Transverse colon (tissue), 4 donors: ENCODE data around the gene DDX10. TPM values are rescaled to one million over a fixed set of nuclear protein-coding genes. Genes with fewer than 3 reads are reported as not detected.

Source experiments
- DNase-seq: peaks from one replicate; pipeline ENCODE4 v3.0.0-alpha.2; 2019
- H3K27ac ChIP-seq, 4 donors: fragments of 200-600 bp; sonication (generic); 2 replicates each; pipeline ENCODE4 v1.5.1; 2016 to 2018; ENCODE audit warnings: inconsistent platforms in 4 of 4
- H3K27me3 ChIP-seq: fragments of 200-600 bp; sonication (generic); 2 replicates; pipeline ENCODE4 v1.5.1; 2017; ENCODE audit warnings: inconsistent platforms
- H3K36me3 ChIP-seq, 4 donors: fragments of 200-600 bp; sonication (generic); 2 replicates each; pipeline ENCODE4 v1.5.1; 2017 to 2019; ENCODE audit warnings: inconsistent platforms in 4 of 4
- H3K4me1 ChIP-seq, 4 donors: fragments of 200-600 bp; sonication (generic); 2 replicates each; pipeline ENCODE4 v1.5.1; 2017 to 2020; ENCODE audit warnings: inconsistent platforms in 4 of 4
- H3K4me3 ChIP-seq, 4 donors: fragments of 200-600 bp; sonication (generic); 1 replicate in 1 of 4; 2 replicates in 3 of 4; pipeline versions ENCODE4 v1.5.1 to v1.6.1; 2017 to 2019; ENCODE audit warnings: inconsistent platforms in 4 of 4
- H3K9me3 ChIP-seq, 2 donors: fragments of 200-600 bp; sonication (generic); 2 replicates each; pipeline ENCODE4 v1.5.1; 2017 to 2019; ENCODE audit warnings: inconsistent platforms in 2 of 2
- CTCF ChIP-seq, 5 experiments: fragments of 200-600 bp in 3 of 5; fragments of 450-650 bp in 2 of 5; sonication (generic) in 3 of 5; IDR thresholded peaks; 1 replicate in 2 of 5; 2 replicates in 3 of 5; pipeline ENCODE4 v1.5.1; 2016 to 2017; ENCODE audit warnings: antibody characterized with exemption in 5 of 5, inconsistent platforms in 3 of 5, mild to moderate bottlenecking in 2 of 5, moderate library complexity in 1 of 5
- EP300 ChIP-seq: sonication (generic); formaldehyde crosslinking; IDR thresholded peaks from one replicate; pipeline ENCODE4 v1.6.1; 2017; ENCODE audit warnings: antibody characterized with exemption, low read depth
- POLR2A ChIP-seq: fragments of 450-650 bp; IDR thresholded peaks from one replicate; pipeline ENCODE4 v1.6.1; 2016; ENCODE audit warnings: antibody characterized with exemption, mild to moderate bottlenecking, moderate library complexity
- POLR2AphosphoS5 ChIP-seq, 3 donors: sonication (generic); formaldehyde crosslinking; IDR thresholded peaks; one replicate each; pipeline ENCODE4 v1.6.1; 2016; ENCODE audit warnings: antibody characterized with exemption in 3 of 3
- WGBS, 2 donors: methylation state at CpG; one replicate each; pipeline ENCODE4 v1.1.5; 2018; ENCODE audit warnings: low coverage in 1 of 2; 5-methylcytosine and 5-hydroxymethylcytosine counted together
- in situ Hi-C, 4 donors: fragments of 200-750 bp; cut with MboI; loops; one replicate each; pipeline versions ENCODE4 v1.15.0 to v1.15.1; 2017; ENCODE audit warnings: low sequenced_read_pairs in 3 of 4, low pct_ligation_motif_present in 1 of 4, low pct_unique_long_range_greater_than_20kb in 1 of 4
- intact Hi-C: fragments of 100-400 bp; cut with DNase I; formaldehyde crosslinking; loops from one replicate; pipeline ENCODE4 v1.15.1; 2023; ENCODE audit warnings: low total_unique reads
- total RNA-seq, 4 donors: library from RNA; depleted of rRNA; stranded (reverse); fragments of >200 nt; gene quantifications; one replicate each; pipeline ENCODE4 v1.1.0, GENCODE V29; 2016

The DDX10 gene
- total RNA-seq, 4 donors from 2014 or later, result 7.6 to 38.2 (median 12.6) TPM

- H3K27ac ChIP-seq, result no peak overlapping the region
- DNase-seq, result no peak
- WGBS, 2 donors, result 69 to 89% methylated on average over 2 of the region's 2 CpGs
- H3K36me3 ChIP-seq, result no peaks in the 10 kb centered on the region
- intact Hi-C loops, result no loop called here
- TF ChIP-seq POLR2AphosphoS5 (IDR thresholded peaks at IDR 0.05), result no peak
- no peak for TF ChIP-seq CTCF (IDR thresholded peaks at IDR 0.05)
- no peak for TF ChIP-seq POLR2A
- TF ChIP-seq EP300, result no peak
- H3K4me1 ChIP-seq, result no peaks in the 10 kb centered on the region
- H3K27me3 ChIP-seq, result no peaks in the 10 kb centered on the region
- H3K9me3 ChIP-seq, result no peaks in the 10 kb centered on the region
- in situ Hi-C loops, result no loop called here
- H3K4me3 ChIP-seq, result no peak overlapping the region
Measured at GRCh38 chr11:108877178-108877577, 212.3 kb downstream of the DDX10 start.

- TF ChIP-seq POLR2A, result no peak
- TF ChIP-seq EP300, result no peak
- no peak for TF ChIP-seq CTCF (IDR thresholded peaks at IDR 0.05)
- TF ChIP-seq POLR2AphosphoS5 (IDR thresholded peaks at IDR 0.05), result no peak
- in situ Hi-C loops (no loop called here), intact Hi-C loops (no loop called here)
- H3K27me3 ChIP-seq, result no peaks in the 10 kb centered on the region
- H3K27ac ChIP-seq, result no peak overlapping the region
- H3K36me3 ChIP-seq, result no peaks in the 10 kb centered on the region
- no peak overlapping the region for H3K4me3 ChIP-seq
- 69 to 70% methylated on average over 5 of the region's 5 CpGs for WGBS, 2 donors
- no peaks in the 10 kb centered on the region for H3K9me3 ChIP-seq
- H3K4me1 ChIP-seq, result no peaks in the 10 kb centered on the region
- no peak for DNase-seq
Measured at GRCh38 chr11:108880510-108880909, 215.6 kb downstream of the DDX10 start.

- Histone ChIP-seq H3K27me3 (no peaks in the 10 kb centered on the region), H3K4me1 (no peaks in the 10 kb centered on the region), H3K36me3 (no peaks in the 10 kb centered on the region), H3K4me3 (no peak overlapping the region), H3K27ac (no peak overlapping the region), H3K9me3 (no peaks in the 10 kb centered on the region)
- DNase-seq, result no peak
- intact Hi-C loops, result no loop called here
- in situ Hi-C loops, result no loop called here
- TF ChIP-seq EP300 (no peak), POLR2AphosphoS5 (IDR thresholded peaks at IDR 0.05) (no peak), CTCF (IDR thresholded peaks at IDR 0.05) (no peak), POLR2A (no peak)
Measured at GRCh38 chr11:108881131-108881530, 216.3 kb downstream of the DDX10 start.

GRCh38 chr11:108882211-108882831, 217.5 kb downstream of the DDX10 start:
- Histone ChIP-seq H3K4me3 (no peak overlapping the region), H3K4me1 (no peaks in the 10 kb centered on the region), H3K27ac (no peak overlapping the region), H3K9me3 (no peaks in the 10 kb centered on the region), H3K27me3 (no peaks in the 10 kb centered on the region), H3K36me3 (no peaks in the 10 kb centered on the region)
- intact Hi-C loops (no loop called here), in situ Hi-C loops (no loop called here)
- WGBS, 2 donors, result 86 to 95% methylated on average over 3 to 5 of the region's 5 CpGs
- DNase-seq, result no peak
- TF ChIP-seq POLR2AphosphoS5 (IDR thresholded peaks at IDR 0.05), result no peak
- TF ChIP-seq POLR2A, result no peak
- TF ChIP-seq EP300, result no peak
- TF ChIP-seq CTCF (IDR thresholded peaks at IDR 0.05), result no peak
